ENCODE data around the gene TMEM184A.

Gene TMEM184A

DNA sequence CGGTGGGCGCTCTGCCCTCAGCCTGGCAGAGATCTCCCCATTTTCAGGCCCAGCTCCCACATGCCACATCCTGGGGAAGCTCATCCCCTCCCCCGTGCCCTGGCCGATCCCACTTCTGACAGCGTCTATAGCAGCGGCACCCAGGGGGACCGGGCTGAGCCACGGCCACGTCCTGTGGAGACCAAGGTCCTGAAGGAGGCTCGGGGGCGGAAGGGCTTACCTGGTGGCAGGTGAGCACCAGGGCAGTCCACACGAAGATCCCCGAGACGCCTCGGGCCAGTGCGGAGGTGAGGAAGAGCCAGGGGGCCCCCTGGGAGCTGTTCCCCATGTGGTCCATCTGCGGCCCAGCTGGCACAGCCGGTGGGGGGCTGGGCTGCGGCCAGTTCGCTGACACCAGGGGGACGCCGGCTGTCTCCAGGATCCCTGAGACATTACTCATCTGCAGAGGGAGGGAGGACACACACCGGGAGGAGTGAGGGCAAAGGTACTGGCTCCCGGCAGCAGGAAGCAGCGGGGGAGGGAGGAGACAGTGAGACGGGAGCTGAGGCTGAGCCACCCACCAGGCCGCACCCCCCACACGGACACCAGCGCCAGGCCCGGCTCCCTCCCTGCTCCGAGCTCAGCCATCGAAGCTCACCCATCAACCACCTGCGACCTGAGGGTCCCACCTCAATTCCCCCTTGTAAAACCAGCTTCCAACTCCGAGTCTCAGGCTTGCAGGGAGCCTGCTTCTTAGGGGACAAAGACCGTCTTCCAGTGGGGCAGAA lies 776 bp downstream of the TMEM184A start:
- intact Hi-C loops (cut with DNase I), result no loop called here
- peak in 1 of 10 donors; percentile 69 for DNase-seq

DNA sequence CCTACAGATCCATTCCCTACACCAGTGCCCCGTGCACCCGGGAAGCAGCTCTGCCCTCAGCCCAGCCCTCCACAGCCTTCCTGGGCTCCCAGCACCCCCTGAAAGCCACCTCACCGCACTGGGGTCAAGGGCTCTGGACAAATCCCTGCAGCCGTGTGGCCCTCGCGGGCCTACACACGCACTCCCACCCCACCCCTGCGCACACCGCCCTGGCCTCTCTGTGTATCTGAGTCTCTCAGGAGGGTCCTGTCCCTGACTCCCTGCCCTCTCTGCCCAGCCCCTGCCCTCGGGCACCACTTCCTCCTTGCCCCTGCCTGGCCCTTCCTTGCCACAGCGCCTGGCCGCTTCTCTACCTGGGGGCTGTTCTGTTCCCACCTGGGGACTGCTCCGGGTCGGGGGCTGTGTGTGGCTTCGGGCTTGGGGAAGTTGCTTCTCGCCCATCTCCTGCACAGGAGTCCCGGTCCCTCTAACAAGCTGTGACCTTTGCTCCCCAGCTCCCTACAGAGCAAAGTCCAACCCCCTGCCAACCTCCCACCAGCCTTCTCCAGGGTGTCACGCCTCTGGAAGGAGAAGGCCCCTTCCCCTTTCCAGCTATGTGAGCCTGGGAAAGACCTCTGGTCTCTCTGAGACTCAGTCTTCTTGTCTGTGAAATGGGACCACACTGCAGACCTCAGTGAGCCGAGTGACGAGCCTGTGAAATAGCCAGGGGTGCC lies 1.5 kb downstream of the TMEM184A start:
- intact Hi-C loops (cut with DNase I), result no loop called here
- peak in 1 of 10 donors; percentile 51 for DNase-seq

DNA sequence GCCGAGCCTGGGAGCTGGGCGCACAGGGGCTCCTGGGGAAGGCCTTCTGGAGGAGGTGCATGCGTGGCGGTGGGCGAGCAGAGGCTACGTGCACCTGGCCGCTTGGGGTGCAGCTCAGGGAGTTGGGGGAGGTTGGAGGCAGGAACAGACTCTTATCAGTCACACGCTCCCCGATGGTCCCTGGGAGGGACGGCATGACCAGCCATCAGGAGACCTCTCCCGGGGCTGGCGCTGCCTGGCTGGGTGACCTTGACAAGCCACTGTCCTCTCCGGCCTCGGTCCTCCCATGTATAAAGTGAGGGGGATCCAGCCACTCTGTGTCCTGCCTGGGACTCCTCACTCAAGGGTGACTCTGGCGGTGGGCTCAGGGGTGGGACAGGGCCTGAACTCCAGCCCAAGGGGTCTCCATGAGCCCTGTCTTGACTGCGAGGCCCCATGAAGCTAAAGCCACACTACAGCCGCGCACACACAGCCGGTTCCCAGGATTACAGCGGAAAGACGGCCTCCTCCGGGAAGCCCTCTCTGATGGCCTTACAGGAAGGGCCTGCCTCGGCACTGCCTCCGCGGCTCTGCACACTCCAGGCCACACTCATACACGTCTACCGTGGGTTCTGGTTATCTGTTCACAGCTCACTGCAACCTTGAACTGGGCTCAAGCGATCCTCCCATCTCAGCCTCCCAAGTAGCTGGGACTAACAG lies 2.3 kb downstream of the TMEM184A start:
- peak in 1 of 10 donors; percentile 54 for DNase-seq
- intact Hi-C loops (cut with DNase I), result no loop called here

DNA sequence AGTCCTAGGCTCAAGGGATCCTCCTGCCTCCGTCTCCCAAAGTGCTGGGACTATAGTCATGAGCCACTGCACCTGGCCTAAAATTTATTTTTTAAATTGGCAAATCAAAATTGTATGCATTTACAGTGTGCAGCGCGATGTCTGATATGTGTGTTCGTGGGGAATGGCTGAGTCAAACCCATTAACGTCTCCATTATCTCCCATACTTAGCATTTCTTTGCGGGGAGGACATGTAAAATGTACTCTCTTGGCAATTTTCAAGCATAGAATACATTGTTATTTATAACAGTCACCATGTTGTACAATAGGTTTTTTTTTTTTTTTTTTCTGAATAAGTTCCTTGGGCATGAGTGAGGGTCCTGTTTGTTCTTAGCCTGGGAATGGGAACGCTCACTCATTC lies 3.8 kb downstream of the TMEM184A start:
- intact Hi-C loops (cut with DNase I), result no loop called here

DNA sequence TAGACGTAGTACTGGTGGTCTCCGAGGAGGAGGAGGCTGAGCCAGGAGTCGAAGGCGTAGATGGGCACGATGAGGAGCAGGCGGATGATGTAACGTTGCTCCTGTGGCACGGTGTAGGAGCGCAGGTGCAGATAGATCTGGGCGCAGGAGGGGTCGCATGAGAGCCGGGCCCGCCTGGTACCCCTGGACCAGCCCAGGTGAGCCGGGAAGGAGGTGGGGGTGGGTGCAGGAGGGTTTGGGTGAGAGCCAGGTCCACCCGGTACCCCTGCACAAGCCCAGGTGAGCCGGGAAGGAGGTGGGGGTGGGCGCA lies 5.2 kb downstream of the TMEM184A start:
- no peak for DNase-seq
- intact Hi-C loops (cut with DNase I), result no loop called here

More for the DNA sequence above, 3.8 kb downstream of the TMEM184A start:
- no peak for DNase-seq

DNA sequence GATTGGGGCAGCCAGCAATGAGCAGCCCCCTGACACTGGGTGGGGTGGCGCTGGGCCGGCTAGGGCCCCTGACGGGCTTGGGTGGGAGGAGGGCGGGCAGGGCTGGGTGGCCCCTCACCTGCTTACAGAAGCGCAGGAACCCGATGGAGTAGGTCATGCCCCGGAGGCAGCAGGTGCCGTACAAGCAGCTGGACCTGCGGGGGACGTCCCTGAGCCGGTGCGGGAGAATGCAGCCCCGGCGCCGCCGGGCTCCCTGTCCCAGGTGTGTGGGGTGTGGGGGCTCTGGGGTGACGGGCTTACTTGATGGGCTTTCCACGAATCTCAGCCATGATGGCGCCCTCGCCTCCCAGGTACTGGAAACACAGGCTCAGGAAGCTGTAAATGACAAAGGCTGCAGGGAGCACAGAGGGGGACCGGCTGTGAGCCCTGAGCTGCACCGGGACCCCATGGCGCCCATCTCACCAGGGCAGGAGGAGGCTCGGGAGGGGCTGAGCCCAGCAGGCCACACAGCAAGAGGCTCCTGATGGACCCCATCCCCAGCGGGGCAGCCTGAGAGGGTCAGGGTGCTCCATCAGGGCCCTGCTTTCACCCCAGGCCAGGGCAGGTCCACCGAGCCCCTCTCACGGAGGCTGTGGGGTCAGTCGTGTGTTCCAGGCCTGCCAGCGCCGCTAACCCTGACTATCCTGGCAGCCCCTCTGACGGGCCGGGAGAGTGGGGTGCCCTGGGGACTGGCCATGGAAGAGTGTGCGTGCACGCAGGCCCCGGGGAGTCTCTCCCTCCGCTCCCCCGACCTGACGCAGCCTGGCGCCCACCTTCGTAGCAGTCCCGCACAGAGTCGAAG lies 5.8 kb downstream of the TMEM184A start:
- intact Hi-C loops (cut with DNase I), result no loop called here
- no peak for DNase-seq

DNA sequence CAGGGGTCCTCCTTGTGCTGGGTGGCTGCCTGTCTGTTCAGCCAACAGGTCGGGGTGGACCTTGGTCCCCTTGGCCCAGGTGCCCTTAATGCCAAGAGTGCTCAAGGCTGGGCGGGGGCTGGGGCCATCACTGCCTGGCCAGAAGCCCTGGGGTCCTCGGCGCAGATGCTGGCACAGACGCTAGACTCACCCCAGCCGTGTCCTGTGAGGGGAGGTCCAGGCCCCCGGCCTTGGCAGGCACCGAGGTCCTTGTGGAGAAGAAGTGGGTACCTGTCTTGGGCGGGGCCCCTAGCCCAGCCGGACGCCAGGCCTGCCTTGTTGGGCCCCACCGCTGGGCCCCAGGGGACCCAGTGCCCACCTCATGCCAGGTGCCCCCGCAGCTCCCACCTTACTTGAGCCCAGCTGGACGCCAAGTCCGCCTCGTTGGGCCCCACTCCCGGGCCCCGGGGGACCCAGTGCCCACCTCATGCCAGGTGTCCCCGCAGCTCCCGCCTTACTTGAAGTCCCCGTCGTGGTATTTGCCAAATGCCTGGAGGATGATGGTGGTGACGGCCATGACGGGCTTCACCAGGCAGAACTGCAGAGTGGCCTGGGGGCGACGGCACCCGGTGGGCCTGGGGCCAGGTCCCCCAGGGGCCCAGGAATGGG lies 6.5 kb downstream of the TMEM184A start:
- no peak for DNase-seq
- intact Hi-C loops (cut with DNase I), result no loop called here

DNA sequence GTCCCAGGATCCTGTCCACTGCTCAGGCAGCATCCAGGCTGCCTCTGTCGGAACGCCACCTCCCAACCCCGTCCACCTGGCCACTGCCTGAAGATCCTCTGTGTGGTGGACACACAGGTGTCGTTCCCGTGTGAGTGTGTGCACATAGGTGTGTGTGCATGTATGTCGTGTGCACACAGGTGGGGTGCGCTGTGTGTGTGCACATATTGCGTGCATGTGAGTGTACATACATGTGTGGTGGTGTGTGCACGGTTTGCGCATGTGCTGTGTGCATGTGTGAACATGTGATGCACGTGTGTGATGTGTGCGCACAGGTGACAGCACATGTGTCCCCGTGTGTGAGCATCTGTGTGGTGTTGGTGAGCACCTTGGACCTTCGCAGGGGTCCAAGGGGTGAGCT lies 7.1 kb downstream of the TMEM184A start:
- no peak for DNase-seq
- intact Hi-C loops (cut with DNase I), result no loop called here

DNA sequence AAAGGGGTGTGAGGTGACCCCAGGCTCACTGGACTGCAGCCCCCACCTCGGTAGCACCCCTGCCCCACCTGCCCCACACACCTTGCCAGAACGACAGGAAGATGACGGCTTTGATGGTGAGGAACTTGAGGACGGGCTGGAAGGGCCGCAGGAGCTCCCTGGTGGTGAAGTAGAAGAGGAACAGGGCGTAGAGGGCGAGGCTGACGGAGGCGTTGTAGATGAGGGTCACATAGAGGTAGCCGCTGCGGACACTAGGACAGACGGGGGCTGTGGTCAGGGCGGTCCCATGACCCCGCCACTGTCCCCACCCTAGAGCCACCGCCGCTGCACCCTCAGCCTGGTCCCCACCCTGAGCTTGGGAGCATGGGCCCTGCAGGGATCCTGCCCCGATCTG lies 7.6 kb downstream of the TMEM184A start:
- no peak for DNase-seq
- intact Hi-C loops (cut with DNase I), result no loop called here

DNA sequence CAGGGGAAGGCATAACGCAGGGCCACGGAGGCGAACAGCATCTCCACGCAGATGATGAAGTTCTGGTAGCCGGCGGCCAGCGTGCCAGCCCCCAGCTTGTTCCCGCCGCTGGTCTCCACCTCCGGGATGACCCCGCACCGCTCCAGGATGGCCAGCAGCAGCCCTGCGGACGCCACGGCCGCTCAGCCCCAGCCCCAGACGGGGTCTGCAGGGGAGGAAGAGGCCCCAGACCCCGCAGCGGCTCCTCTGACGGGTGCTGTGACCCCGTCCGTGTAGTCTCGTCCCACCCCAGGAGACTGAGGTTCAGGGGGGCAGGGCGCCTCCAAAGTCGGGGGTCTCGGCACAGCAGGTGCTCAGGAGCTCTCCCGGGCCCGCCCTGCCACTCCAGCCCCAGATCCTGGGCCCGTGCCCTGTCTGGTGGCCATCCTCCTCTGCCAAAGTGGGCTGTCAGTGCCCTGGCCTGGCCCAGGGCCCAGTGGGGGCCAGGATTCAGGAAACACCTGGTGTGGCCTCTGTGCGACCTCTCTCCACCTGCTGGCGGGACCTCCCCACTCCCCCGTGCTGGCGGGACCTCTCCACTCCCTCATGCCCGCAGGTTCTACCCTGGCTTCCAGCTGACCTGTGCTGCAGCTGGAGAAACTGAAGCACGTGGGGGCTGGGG lies 8.1 kb downstream of the TMEM184A start:
- intact Hi-C loops (cut with DNase I), result no loop called here
- no peak for DNase-seq

DNA sequence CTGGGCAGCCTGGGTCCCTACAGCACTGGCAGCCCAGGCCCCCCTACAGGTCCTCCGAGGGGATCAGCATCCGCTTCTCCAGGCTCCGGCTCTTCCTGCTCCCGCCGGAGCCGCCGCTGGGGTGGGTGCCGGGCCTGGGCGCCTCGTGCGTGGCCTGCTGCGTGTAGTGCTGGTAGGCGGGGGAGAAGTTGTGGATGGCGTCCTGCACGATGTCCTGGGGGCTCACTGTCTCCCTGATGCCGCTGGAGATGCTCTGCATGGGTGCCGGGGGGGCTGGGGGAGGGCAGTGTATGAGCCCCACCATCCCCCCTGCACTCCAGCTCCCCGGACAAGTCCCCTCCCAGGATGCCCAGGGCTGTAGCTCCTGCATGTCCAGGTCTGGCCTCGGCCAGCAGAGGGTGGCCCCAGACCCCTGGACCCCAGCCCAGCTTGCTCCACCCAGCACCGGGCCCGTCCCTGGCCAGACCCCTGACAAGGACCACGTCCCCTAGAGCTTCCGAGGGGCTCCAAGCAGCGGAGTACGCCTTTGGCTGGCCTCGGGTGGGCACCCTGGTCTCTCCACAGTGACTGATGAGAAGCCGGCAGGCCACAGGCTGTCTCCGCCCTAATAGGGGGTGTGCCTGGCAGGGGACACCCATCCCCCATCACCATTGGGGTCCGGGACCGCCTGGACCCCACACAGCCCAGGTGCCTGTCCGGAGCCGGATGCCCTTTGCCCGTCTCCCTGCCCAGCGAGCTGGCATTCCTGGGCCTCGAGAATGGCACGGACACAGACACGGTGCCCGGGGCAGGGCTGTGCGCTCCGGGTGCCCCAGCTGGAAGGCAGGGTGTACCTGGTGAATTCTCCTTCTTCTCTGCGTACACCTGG lies 8.9 kb downstream of the TMEM184A start:
- no peak for DNase-seq
- intact Hi-C loops (cut with DNase I), result no loop called here

DNA sequence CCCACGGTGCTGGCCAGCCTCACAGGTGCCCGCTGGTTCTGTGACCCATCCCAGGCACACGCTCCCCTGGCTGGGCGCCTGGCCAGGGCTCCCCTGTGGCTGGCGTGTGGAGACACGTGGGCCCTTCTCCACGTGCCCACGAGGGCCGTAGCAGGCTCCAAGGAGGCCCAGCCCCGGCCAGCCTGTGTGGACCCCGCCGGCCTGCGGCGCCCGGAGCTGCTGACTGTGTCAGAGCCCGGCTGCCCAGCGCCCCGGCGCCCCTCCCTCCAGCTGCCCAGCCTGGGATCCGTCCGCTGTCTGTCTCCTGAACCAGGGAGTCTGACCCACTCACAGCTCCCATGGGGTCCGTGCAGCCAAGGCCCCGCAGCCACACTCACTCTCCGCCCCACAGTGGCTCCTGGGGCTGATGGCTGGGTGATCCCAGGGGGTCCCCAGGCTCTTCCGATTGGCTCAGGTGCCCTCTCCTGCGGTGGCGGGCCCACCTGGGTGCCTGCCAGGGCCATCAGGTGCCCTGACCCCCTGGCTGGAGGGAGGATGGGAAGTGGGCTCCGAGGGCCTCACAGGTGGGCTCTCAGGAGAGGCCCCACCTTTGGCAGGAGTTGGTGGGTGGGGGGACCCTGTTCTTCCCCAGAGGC lies 9.6 kb downstream of the TMEM184A start:
- DNase-seq, result no peak
- intact Hi-C loops (cut with DNase I), result no loop called here

DNA sequence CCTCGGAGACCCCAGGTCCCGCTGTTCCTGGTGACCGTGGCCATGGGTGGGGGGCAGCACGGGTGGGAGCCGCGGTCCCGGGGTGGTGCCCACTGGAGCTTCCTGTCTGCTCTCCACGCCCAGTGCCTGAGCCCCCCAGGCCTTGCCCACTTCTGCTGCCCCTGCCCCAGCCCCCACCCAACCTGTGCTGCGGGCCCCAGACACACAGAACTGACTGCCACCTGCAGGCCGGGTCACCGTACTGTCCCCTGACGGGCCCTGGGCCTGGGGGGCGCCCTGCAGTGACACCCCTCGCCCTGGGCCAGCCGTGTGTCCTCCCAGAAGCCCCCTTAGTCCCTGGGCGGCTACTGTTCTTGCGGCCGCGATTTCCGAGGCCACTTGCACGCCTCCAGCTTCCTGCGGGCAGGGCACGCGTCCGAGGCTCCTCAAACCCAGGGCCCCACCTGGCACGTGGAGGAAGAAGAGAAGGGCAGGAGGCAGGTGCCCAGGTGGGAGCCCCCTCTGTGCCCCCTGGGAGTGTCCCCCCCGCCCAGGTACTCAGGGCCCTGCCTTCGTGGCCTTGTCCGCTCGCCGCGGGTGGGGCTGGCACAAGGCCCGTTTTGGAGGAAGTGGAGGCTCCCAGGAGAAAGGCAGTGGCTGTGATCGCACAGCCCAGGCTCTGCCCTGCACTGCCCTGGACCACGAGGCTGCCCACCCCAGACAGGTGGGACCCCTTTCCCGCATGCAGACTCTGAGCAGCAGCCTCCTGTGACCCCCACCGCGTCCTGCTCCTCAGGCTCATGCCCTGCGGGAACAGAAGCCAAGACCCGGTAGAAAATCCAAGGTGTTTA lies 10.4 kb downstream of the TMEM184A start:
- intact Hi-C loops (cut with DNase I), result no loop called here
- DNase-seq, result no peak

DNA sequence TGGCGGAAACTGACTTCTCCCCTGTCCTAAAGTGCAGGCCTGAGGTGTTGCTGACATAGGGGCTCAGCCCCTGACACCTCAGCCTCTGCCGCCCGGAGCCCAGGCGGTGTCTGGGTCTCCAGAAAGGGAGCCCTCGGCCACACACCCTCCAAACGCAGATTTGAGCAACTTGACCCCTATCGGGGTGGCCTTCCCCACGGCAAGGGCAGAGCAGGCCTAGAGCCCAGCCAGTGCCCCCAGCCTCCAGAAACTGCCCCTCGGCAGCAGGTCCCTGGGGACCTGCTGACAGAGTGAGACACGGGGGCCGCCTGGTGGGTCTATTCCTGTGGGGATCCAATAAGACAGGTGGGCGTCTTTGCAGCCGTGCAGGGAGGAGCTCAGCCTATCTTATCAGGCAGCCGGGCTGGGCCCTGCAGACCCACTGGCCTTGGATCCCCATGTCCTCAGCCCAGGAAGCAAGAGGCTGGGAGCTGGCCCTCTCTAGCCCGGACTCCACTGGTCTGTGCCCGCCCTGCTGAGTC lies 11.0 kb downstream of the TMEM184A start:
- intact Hi-C loops (cut with DNase I), result no loop called here
- no peak for DNase-seq

DNA sequence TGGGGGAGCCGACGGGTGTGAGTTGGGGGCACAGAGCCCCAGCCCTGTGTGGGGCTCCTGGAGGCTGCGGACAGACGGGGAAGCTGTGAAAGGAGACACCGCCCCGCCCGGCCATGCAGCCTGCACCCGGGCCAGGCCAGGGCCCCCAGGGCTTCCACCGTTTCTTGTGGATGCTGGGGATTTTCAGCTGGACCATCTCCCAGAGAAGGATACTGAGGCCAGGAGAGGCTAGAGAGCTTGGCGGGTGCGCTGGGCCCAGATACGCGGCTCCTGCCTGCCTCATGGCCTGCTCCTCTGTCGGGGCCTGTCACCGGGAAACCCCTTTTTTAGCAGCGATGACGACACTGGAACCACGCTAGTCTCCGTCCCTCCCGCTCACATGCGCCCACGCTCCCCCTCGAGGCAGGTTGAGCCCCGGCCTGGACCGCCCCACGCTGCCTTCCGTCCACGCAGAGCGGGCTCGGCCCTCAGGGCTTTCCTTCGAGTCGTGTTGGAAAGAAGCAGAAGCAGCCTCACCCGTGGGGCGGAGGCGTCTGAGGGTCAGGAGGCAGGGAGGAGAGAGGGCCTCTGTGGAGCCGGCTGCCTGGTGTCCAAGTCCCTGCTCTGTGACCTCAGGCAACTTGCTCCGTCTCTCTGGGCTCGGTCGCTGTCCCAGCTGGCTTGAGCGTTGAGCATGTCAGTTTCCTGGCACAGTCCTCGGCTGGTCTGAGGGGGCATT lies 11.7 kb downstream of the TMEM184A start:
- intact Hi-C loops (cut with DNase I), result no loop called here
- DNase-seq, result no peak

DNA sequence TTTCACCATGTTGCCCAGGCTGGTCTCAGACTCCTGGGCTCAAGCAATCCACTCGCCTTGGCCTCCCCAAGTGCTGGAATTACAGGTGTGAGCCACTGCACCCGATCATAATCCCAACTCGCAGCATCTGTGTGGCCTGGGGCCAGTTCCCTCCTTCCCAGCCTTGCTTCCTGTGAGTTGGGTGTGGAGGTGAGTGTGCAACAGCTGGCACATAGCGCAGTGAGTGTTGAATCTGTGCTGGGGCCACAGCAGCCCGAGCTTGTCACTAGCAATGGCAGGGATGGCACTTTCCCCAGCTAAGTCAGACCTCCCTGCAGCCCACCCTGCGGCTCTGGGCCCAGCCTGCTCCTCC lies 12.2 kb downstream of the TMEM184A start:
- intact Hi-C loops (cut with DNase I), result no loop called here
- DNase-seq, result no peak

Measured in posterior cingulate gyrus (tissue), 11 donors.